Testis (tissue), 2 donors: ENCODE measurements around the gene SLC2A1.

ENCODE experiments used
- CTCF ChIP-seq, 3 experiments: fragments of 450-650 bp in 2 of 3; fragments of 200-600 bp in 1 of 3; sonication (generic) in 1 of 3; IDR thresholded peaks; one replicate each; pipeline ENCODE4 v1.5.1; 2016 to 2019; ENCODE audit warnings: antibody characterized with exemption in 3 of 3, mild to moderate bottlenecking in 2 of 3, moderate library complexity in 1 of 3
- POLR2A ChIP-seq: fragments of 450-650 bp; IDR thresholded peaks from one replicate; pipeline ENCODE4 v1.6.1; 2017; ENCODE audit warnings: antibody characterized with exemption, mild to moderate bottlenecking, moderate library complexity

- TF ChIP-seq POLR2A, result no peak
- TF ChIP-seq CTCF (IDR thresholded peaks at IDR 0.05), result no peak
Observed at GRCh38 chr1:42932442-42932941, 26.2 kb downstream of the SLC2A1 start.
